ENCODE data around the gene CDH13.

- TF ChIP-seq CTCF (IDR thresholded peaks at IDR 0.05), result no peak
- no peak for TF ChIP-seq POLR2A (IDR thresholded peaks at IDR 0.05)
Observed at GRCh38 chr16:83705856-83706255, 1079.1 kb downstream of the CDH13 start.
